GM12874 (cell line): ENCODE results near the gene DGLUCY.

Source experiments
- CTCF ChIP-seq: IDR thresholded peaks from 2 replicates; pipeline ENCODE4 v1.5.1; 2011; ENCODE audit warnings: low read depth, mild to moderate bottlenecking, control low read depth, low read length, moderate library complexity; ENCODE audit not compliant: insufficient read depth

The DGLUCY gene

GRCh38 chr14:91170504-91171121 lies 56.7 kb downstream of the DGLUCY start:
- TF ChIP-seq CTCF: no peak

- no peak for TF ChIP-seq CTCF
Observed at GRCh38 chr14:91171291-91171690, 57.4 kb downstream of the DGLUCY start.

GRCh38 chr14:91173221-91173670 lies 59.4 kb downstream of the DGLUCY start:
- TF ChIP-seq CTCF: peak; percentile 83

- no peak for TF ChIP-seq CTCF
Observed at GRCh38 chr14:91173904-91174303, 60.0 kb downstream of the DGLUCY start.

GRCh38 chr14:91175291-91176201 lies 61.7 kb downstream of the DGLUCY start:
- TF ChIP-seq CTCF: no peak

- peak; percentile 67 for TF ChIP-seq CTCF
Observed at GRCh38 chr14:91177073-91178034, 63.5 kb downstream of the DGLUCY start.
